GM12878 (cell line): Measurements from ENCODE around the gene ARVCF. TPM values are rescaled to one million over a fixed set of nuclear protein-coding genes. Genes with fewer than 3 reads are reported as not detected.

ENCODE experiments used
- GATAD2B ChIP-seq: fragments of 450-650 bp; conservative IDR thresholded peaks from 2 replicates; pipeline ENCODE4 v1.6.1; 2017; ENCODE audit warnings: low read depth, mild to moderate bottlenecking, moderate library complexity
- RFX5 ChIP-seq: IDR thresholded peaks from 2 replicates; pipeline ENCODE4 v1.6.1; 2011; ENCODE audit warnings: low read depth, low read length, improper control_type of control experiment
- STAT1 ChIP-seq: fragments of 450-650 bp; conservative IDR thresholded peaks from 2 replicates; pipeline ENCODE4 v1.6.1; 2014; ENCODE audit warnings: antibody characterized with exemption, mild to moderate bottlenecking
- polyA plus RNA-seq, 11 experiments: library from polyadenylated mRNA; depleted of rRNA in 4 of 11; unstranded in 6 of 11; stranded (reverse) in 5 of 11; fragments of >200 nt; fragmentation: Nextera tagmentation in 4 of 11; fragmentation: Illumina TruSeq in 1 of 11; extraction: Ambion mirVana in 4 of 11; extraction: Trizol in 1 of 11; gene quantifications; 1 replicate in 1 of 11; 2 replicates in 10 of 11; pipeline versions ENCODE4 v1.2.1 to v1.2.3, GENCODE V29; 2011 to 2016; ENCODE audit warnings: inconsistent platforms in 2 of 11, missing spikeins in 2 of 11, low read depth in 1 of 11
- total RNA-seq, 4 experiments: library from RNA; depleted of rRNA in 3 of 4; stranded (reverse); fragments of >200 nt in 3 of 4; fragmentation: Illumina TruSeq in 1 of 4; extraction: Trizol in 1 of 4; gene quantifications; 2 replicates each; pipeline versions ENCODE4 v1.2.1 to v1.2.3, GENCODE V29; 2013 to 2021
- TF ChIP-seq, protein P1 (sequence below): IDR thresholded peaks from 2 replicates; pipeline ENCODE4 v1.6.1; 2012; ENCODE audit warnings: mild to moderate bottlenecking, low read depth, low read length
- TF ChIP-seq, protein P2 (sequence below): IDR thresholded peaks from 2 replicates; pipeline ENCODE4 v1.6.1; 2011; ENCODE audit warnings: mild to moderate bottlenecking, low read depth, low read length, moderate library complexity; ENCODE audit not compliant: insufficient replicate concordance
- TF ChIP-seq, protein P3 (sequence below): fragments of 450-650 bp; IDR thresholded peaks from 2 replicates; pipeline ENCODE4 v1.6.1; 2014; ENCODE audit warnings: mild to moderate bottlenecking
- TF ChIP-seq, protein P4 (sequence below): fragments of 150-350 bp; IDR thresholded peaks from 2 replicates; pipeline ENCODE4 v1.6.1; 2016; ENCODE audit warnings: low read depth, low read length

ARVCF gene
- total and polyA plus RNA-seq, 10 of the 15 experiments (the other 5 are each of a cell fraction or from before 2014, with no cell fraction given), result 0.13 to 1.9 (median 1.0) TPM; not detected in 2

DNA sequence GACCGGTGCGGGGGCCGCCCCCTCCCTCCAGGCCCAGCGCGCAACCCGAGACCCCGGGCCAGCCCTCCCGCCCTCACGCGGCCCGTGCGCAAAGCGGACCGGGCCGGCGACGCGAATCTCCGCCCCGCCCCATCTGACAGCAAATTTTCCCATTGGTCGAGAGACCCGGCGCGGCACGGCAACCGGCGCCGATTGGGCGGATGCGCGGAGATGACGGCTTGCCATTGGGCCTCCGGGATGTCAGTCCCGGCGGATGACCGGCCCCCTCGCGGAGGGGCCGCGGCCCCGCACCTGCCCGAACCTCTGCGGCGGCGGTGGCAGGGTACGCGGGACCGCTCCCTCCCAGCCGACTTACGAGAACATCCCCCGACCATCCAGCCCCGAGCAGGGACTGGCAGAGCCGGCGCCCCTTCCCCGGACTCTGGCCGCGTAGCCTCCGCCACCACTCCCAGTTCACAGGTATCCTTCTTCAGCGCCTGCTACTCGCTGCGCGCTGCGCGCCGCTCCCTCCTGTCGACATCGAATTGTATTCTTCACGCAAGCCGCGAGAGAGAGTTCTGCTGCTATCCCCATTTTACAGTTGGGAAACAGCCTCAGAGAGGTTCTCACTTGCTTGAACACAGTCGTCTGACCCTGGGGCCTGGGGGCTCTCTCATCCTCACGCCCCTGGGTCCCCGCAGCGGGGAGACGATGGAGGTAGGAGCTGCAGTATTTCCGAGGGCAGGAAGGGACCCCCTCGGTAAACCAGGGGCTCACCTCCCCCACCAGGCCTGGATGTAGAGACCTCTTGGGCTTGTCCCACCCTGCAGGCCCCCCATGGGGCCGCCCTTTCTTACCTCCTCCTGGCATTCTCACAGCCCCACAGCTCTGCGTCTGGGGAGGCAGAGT, at the start of gene ARVCF (continued):
- TF ChIP-seq, protein P1, sequence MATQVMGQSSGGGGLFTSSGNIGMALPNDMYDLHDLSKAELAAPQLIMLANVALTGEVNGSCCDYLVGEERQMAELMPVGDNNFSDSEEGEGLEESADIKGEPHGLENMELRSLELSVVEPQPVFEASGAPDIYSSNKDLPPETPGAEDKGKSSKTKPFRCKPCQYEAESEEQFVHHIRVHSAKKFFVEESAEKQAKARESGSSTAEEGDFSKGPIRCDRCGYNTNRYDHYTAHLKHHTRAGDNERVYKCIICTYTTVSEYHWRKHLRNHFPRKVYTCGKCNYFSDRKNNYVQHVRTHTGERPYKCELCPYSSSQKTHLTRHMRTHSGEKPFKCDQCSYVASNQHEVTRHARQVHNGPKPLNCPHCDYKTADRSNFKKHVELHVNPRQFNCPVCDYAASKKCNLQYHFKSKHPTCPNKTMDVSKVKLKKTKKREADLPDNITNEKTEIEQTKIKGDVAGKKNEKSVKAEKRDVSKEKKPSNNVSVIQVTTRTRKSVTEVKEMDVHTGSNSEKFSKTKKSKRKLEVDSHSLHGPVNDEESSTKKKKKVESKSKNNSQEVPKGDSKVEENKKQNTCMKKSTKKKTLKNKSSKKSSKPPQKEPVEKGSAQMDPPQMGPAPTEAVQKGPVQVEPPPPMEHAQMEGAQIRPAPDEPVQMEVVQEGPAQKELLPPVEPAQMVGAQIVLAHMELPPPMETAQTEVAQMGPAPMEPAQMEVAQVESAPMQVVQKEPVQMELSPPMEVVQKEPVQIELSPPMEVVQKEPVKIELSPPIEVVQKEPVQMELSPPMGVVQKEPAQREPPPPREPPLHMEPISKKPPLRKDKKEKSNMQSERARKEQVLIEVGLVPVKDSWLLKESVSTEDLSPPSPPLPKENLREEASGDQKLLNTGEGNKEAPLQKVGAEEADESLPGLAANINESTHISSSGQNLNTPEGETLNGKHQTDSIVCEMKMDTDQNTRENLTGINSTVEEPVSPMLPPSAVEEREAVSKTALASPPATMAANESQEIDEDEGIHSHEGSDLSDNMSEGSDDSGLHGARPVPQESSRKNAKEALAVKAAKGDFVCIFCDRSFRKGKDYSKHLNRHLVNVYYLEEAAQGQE, result no peak
- peak; percentile 75; the same call in 1 of the 2 replicates for TF ChIP-seq GATAD2B
- peak; percentile 96 for TF ChIP-seq RFX5
- TF ChIP-seq, protein P2, sequence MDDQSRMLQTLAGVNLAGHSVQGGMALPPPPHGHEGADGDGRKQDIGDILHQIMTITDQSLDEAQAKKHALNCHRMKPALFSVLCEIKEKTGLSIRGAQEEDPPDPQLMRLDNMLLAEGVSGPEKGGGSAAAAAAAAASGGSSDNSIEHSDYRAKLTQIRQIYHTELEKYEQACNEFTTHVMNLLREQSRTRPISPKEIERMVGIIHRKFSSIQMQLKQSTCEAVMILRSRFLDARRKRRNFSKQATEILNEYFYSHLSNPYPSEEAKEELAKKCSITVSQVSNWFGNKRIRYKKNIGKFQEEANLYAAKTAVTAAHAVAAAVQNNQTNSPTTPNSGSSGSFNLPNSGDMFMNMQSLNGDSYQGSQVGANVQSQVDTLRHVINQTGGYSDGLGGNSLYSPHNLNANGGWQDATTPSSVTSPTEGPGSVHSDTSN, result peak; percentile 98
- no peak for TF ChIP-seq STAT1
- TF ChIP-seq, protein P3, sequence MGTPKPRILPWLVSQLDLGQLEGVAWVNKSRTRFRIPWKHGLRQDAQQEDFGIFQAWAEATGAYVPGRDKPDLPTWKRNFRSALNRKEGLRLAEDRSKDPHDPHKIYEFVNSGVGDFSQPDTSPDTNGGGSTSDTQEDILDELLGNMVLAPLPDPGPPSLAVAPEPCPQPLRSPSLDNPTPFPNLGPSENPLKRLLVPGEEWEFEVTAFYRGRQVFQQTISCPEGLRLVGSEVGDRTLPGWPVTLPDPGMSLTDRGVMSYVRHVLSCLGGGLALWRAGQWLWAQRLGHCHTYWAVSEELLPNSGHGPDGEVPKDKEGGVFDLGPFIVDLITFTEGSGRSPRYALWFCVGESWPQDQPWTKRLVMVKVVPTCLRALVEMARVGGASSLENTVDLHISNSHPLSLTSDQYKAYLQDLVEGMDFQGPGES, result peak; percentile 95
- TF ChIP-seq, protein P4, sequence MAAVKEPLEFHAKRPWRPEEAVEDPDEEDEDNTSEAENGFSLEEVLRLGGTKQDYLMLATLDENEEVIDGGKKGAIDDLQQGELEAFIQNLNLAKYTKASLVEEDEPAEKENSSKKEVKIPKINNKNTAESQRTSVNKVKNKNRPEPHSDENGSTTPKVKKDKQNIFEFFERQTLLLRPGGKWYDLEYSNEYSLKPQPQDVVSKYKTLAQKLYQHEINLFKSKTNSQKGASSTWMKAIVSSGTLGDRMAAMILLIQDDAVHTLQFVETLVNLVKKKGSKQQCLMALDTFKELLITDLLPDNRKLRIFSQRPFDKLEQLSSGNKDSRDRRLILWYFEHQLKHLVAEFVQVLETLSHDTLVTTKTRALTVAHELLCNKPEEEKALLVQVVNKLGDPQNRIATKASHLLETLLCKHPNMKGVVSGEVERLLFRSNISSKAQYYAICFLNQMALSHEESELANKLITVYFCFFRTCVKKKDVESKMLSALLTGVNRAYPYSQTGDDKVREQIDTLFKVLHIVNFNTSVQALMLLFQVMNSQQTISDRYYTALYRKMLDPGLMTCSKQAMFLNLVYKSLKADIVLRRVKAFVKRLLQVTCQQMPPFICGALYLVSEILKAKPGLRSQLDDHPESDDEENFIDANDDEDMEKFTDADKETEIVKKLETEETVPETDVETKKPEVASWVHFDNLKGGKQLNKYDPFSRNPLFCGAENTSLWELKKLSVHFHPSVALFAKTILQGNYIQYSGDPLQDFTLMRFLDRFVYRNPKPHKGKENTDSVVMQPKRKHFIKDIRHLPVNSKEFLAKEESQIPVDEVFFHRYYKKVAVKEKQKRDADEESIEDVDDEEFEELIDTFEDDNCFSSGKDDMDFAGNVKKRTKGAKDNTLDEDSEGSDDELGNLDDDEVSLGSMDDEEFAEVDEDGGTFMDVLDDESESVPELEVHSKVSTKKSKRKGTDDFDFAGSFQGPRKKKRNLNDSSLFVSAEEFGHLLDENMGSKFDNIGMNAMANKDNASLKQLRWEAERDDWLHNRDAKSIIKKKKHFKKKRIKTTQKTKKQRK, result peak; percentile 21; the same call in 1 of the 2 replicates
